Stimulated activated CD4-positive, alpha-beta T cell treated with anti-CD3 and anti-CD28 coated beads, TNF-alpha, amount 100 ng/mL, for 4 hours (primary cell): ENCODE data around the gene MLYCD.

Experiments
- DNase-seq, 3 experiments: peaks; one replicate each; pipeline ENCODE4 v3.0.0-alpha.2; 2020; ENCODE audit warnings: low read depth in 3 of 3

The MLYCD gene

GRCh38 chr16:83899272-83899897, 470 bp downstream of the MLYCD start:
- peak; percentile 23 to 47 (median 30) for DNase-seq

- no peak for DNase-seq
Measured at GRCh38 chr16:83899978-83900377, 1.1 kb downstream of the MLYCD start.

DNA sequence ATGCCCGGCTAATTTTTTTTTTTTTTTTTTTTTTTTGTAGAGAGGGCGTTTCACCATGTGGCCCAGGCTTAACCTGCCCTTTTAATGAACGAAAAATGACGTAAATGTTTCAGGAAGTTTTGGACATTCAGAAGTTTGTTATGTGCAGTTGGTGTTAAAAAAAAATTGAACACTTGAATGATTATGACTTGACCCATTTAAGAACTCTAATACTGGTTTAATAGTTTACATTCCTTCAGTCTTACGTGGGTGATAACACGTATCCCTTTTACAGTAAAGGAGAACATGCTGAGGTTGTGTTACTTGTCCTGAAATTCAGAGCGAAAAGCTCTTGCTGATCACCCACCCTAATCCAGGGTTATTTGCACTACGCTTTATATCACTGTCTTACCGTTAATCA, 1.7 kb downstream of the MLYCD start:
- DNase-seq = no peak

DNA sequence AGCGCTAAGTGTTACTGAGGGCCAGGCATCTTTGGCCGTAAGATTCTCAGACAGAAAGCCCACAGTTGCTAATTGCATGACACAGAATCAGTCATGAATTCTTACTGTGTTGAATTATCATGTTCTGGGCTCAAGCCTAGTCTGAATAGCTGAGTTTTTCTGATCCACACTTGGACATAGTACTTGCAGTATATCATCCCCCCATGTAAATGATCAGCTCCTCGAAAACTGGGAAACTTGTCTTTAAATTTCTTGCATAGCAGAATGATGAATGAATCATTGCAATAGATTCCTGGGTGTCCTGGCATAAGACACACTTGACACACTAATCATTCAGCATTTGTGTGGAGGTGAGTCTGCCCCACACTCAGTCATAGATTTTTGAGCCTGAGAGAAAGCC, 2.2 kb downstream of the MLYCD start:
- DNase-seq = no peak

GRCh38 chr16:83903751-83904150, 4.8 kb downstream of the MLYCD start:
- DNase-seq = no peak

DNA sequence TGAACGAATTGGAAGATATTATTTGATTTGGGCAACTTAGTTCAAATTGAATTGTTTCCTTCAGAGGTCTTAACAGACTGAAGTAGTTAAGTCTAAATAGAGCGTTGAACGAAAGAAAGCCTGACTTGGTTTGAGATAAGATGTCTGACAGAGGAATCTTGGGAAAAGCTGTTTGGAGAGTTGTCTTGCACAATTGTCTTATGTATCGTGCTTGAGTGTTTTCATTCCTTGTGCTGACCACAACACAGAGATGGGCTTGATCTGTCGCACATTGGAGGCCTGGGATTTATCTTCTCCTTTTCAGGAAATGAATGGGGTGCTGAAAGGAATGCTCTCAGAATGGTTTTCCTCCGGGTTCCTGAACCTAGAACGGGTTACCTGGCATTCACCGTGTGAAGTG, 7.8 kb downstream of the MLYCD start:
- no peak for DNase-seq

DNA sequence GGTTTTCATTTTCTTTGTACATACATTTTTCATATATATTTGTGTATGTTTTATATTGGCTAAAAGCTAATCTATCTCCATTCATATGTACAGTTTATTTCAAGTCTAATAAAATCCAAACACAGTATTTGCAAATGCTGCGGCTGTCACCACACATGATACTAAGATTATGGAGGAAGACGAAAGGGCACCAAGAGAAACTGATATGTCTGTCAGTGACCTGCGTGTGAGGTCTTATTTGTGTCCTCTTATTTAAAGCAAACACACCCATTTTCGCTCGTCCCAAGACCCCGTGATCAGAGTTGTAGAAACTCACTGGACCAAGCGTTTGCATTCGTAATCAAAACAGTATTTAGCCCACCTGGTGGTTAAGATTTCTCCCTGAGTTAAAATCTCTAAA, 8.2 kb downstream of the MLYCD start:
- DNase-seq = no peak

DNA sequence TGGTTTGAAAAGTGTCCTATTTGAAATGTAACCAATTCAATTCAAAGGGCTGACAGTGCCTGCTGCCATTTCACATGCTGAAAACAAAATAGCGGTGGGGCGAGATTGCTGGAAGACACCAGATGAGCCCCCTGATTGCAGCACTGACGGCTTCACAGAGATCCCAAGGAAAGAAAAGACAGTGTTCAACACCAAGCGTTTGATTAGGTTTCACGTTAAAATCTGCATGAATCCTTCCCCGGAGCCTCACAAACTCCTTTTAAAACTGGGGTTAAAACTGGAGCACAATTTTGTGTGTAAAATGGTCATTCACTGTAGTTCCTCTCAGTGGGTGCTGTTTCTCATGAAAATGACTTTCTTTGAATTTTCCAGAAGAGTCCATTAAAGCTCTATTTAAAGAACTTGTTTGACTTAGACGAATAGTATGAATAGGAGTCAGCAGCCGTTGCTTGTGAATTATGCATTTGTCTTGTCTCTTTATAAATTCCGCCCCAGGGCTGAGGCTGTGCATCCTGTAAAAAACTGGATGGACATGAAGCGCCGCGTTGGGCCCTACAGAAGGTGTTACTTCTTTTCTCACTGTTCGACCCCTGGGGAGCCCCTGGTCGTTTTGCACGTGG, 8.8 kb downstream of the MLYCD start:
- DNase-seq = no peak

GRCh38 chr16:83908798-83909197, 9.9 kb downstream of the MLYCD start:
- DNase-seq = no peak

GRCh38 chr16:83911290-83911689, 12.4 kb downstream of the MLYCD start:
- DNase-seq = no peak

DNA sequence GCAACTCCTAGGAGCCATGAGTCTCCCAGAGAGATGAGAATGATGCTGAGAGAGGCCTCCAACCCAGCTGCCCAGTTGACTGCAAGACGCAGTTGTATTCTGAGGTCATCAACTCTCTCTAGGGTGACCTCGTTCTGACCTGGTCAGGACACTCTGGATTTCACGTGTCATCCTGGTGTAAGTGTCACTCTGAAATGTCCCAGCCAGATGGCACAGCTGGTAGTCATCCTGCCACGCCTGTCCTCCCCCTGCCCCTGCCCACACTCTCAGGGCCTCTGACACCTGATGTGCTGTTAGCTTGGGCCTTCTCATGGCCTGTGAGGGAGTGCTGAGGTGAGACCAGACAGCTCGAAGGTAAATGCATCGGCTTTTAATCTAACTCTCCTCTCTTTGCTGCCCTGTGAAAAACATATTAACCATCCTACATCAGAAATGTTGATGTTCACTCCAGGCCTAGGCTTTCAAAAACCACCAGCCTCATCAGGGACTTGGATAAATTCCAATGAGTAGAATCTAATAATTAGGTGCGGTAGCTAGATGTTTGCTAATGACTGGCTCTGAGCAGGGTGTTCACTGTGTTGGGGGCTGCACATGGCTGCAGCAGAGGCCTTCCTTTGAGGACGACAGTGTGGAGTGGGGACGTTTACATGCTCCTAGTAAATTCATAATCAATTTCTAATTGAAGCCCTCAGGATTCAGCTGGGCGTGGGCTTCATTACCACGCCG, 13.8 kb downstream of the MLYCD start:
- DNase-seq = no peak

DNA sequence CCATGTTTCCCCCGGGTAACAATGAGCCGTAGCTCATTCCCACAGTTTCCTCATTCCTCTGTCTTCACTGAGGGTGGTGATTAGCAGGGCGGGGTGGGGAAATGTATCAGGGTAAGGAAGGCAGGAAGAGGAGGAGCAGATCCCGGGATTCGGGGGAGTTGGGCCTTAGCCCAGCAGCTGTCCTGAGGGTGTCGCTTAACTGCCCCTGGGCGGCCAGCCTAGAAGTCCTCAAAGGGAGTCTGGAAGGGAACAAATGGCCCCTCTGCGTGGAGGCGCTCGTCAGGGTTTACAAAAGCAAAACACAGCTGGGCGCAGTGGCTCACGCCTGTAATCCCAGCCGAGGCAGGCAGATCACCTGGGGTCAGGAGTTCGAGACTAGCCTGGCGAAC, 14.3 kb downstream of the MLYCD start:
- DNase-seq = no peak

DNA sequence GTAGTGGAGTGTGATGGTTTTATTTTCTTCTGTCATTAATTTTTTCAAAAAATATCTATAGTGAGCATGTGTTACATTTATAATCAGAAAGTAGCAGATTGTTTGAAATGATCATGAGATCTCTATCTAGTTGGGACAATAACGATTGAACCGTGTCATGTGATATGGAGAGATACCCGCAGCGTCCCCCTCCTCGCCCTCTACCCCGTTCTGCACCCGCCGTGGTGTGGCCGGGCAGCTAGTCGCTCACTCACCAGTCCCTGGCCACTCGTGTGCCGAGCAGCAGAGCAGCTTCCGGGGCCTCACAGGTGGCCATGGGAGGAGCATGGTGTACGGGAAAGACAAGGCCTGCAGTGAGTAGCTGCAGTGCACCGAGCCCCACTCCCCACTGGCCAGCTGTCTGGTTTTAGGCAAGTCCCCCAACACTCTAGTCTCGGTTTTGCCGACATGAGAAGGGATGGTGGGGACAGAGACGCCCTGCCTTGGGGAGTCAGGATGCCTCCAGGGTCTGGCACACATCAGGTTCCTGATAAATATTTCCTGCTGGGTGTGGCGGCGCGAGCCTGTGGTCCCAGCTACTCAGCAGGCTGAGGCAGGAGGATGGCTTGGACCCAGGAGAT, 15.3 kb downstream of the MLYCD start:
- no peak for DNase-seq

- no peak for DNase-seq
Measured at GRCh38 chr16:83915081-83915480, 16.2 kb downstream of the MLYCD start.

DNA sequence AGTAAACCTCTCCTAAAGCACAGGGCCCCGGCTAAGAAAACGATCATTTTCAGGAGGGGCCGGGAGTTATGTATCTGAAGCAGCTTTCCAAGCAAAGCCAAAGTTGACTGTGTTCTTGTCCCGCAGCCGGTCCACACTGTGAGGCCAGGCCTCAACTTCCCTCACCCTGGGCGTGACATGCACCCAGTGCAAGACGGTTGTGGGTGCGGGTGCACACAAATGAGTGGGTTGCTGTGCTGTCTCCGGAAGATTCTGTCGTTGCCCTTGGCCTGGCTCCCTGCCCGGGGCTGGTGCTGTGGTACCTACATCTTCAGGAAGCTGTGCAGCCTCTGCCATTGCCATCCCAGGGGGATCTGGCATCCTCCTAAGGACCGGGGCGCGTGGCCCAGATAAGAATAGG, 16.6 kb downstream of the MLYCD start:
- no peak for DNase-seq

GRCh38 chr16:83917152-83918120, 18.5 kb downstream of the MLYCD start:
- DNase-seq = no peak

DNA sequence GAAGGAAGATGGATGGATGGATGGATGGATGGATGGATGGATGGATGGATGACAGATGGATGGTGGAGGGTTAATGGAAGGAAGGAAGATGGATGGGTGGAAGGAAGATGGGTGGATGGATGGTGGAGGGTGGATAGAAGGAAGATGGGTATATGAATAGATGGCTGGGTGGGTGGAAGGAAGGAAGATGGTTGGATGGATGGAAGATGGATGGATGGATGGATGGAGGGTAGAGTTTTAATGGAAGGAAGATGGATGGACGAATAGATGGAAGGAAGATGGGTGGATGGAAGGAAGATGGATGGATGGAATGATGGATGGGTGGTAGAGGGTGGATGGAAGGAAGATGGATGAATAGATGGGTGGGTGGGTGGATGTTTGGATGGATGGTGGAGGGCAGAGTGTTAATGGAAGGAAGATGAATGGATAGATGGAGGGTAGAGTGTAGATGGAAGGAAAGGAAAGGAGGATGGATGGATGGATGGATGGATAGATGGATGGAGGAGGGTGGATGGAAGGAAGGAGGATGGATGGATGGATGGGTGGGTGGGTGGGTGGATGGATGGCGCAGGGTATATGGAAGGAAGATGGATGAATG, 22.1 kb downstream of the MLYCD start:
- no peak for DNase-seq

DNA sequence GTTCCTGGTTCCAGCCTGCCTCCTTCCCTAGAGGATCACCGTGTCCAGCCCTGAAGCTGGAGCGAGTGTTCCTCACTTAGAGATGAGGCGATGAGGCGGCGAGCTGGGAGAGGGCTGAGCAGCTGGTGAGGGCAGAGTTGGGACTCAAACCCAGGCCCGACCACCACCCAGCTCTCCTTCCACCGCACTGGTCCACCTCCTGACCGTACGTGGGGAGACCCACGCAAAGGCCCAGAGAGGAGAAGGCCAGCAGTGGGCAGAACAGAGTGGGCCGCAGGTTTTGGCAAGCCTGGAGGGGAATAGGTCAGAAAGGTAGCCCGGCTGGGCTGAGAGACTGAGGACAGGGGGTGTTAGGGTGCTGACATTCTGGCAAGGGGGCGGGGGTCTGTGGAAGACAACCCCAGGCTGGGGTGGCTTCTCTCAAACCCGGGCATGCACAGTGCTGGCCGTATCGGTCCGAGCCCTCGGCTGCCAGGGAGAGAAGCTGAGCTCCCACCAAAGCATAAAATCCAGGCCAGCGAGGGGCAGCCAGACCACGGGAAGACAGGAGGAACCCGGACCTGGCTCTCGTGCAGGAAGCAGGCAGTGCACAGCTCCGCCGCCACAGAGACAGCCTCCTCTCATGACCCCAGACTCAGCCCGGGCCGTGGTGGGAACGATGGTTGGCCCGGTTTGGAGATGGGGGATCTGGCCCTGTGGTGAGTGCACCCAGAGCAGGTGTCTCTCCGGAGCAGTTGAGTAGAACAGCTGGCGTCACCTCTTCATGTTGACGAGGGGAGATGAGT, 24.9 kb downstream of the MLYCD start:
- DNase-seq = no peak

DNA sequence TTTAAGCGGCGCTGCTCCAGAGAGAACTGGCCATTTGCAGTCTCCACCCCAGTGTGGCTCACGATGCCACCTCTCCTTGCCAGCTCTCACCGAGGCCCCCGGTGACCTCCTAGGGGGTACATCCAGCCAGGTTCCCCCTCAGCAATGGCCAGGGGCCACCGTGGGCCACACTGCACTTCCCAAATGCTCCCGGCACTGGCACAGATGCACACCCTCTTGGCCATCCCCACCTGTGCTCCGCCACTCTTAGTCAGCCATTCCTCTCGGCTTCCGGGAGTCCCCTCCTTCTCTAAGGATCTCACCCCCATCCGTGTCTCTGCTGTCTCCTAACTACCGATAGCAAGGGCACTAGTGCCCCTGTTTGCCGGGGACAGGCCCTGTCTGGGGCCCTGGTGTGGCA, 25.8 kb downstream of the MLYCD start:
- no peak for DNase-seq

- DNase-seq = no peak
Measured at GRCh38 chr16:83925095-83925905, 26.4 kb downstream of the MLYCD start.
